SH-SY5Y (cell line): Measurements from ENCODE around the gene MARVELD3.

Experiments
- GATA2 ChIP-seq: IDR thresholded peaks from 2 replicates; pipeline ENCODE4 v1.6.1; 2011; ENCODE audit warnings: mild to moderate bottlenecking, low read depth, low read length
- GATA3 ChIP-seq: IDR thresholded peaks from 2 replicates; pipeline ENCODE4 v1.6.1; 2011; ENCODE audit warnings: low read depth, mild to moderate bottlenecking, low read length, moderate library complexity

- TF ChIP-seq GATA2 (no peak), GATA3 (no peak)
Observed at GRCh38 chr16:71672125-71672524, 46.1 kb downstream of the MARVELD3 start.
